ENCODE measurements around the gene PTP4A2.
"Not testable (repeated sequence)": the region's sequence is repeated elsewhere in the genome, so short reads cannot be mapped to it uniquely, and the experiment has no call there.

Gene PTP4A2

GRCh38 chr1:31945677-31946076 lies 7.5 kb upstream of the PTP4A2 start:
- FAIRE-seq: not testable (repeated sequence)

- no peak for FAIRE-seq
Measured at GRCh38 chr1:31944205-31945089, 6.3 kb upstream of the PTP4A2 start.

- no peak for FAIRE-seq
Measured at GRCh38 chr1:31943546-31944184, 5.5 kb upstream of the PTP4A2 start.

GRCh38 chr1:31942061-31942460 lies 3.9 kb upstream of the PTP4A2 start:
- not testable (repeated sequence) for FAIRE-seq

GRCh38 chr1:31939484-31940329 lies 1.5 kb upstream of the PTP4A2 start:
- no peak for FAIRE-seq

GRCh38 chr1:31937300-31938183 lies 626 bp downstream of the PTP4A2 start:
- no peak for FAIRE-seq

- no peak for FAIRE-seq
Measured at GRCh38 chr1:31936981-31937299, 1.2 kb downstream of the PTP4A2 start.

GRCh38 chr1:31936278-31936980 lies 1.7 kb downstream of the PTP4A2 start:
- FAIRE-seq: no peak

GRCh38 chr1:31934706-31935629 lies 3.2 kb downstream of the PTP4A2 start:
- FAIRE-seq: no peak

GRCh38 chr1:31932491-31933316 lies 5.5 kb downstream of the PTP4A2 start:
- no peak for FAIRE-seq

- FAIRE-seq: no peak
Measured at GRCh38 chr1:31931593-31932225, 6.5 kb downstream of the PTP4A2 start.

GRCh38 chr1:31930836-31931592 lies 7.2 kb downstream of the PTP4A2 start:
- no peak for FAIRE-seq

GRCh38 chr1:31927661-31927980 lies 10.5 kb downstream of the PTP4A2 start:
- FAIRE-seq: no peak

- no peak for FAIRE-seq
Measured at GRCh38 chr1:31926853-31927660, 11.1 kb downstream of the PTP4A2 start.

- FAIRE-seq: no peak
Measured at GRCh38 chr1:31926252-31926651, 11.9 kb downstream of the PTP4A2 start.

GRCh38 chr1:31925824-31926223 lies 12.3 kb downstream of the PTP4A2 start:
- FAIRE-seq: not testable (repeated sequence)

- no peak for FAIRE-seq
Measured at GRCh38 chr1:31924839-31925238, 13.3 kb downstream of the PTP4A2 start.

Data from endometrium (tissue), 2 donors.